GM12873 (cell line): Measurements from ENCODE around the gene PRDM5.

Source experiments
- CTCF ChIP-seq: IDR thresholded peaks from 2 replicates; pipeline ENCODE4 v1.5.1; 2012; ENCODE audit warnings: low read depth, mild to moderate bottlenecking, moderate library complexity, low read length, control low read depth; ENCODE audit not compliant: insufficient read depth; ENCODE audit errors: missing control alignments

PRDM5 gene

GRCh38 chr4:120733054-120733453 lies 189.5 kb downstream of the PRDM5 start:
- no peak for TF ChIP-seq CTCF

- no peak for TF ChIP-seq CTCF
Observed at GRCh38 chr4:120731561-120731960, 191.0 kb downstream of the PRDM5 start.

GRCh38 chr4:120730777-120731320 lies 191.7 kb downstream of the PRDM5 start:
- no peak for TF ChIP-seq CTCF

GRCh38 chr4:120728892-120729675 lies 193.4 kb downstream of the PRDM5 start:
- no peak for TF ChIP-seq CTCF

GRCh38 chr4:120725639-120726580 lies 196.6 kb downstream of the PRDM5 start:
- no peak for TF ChIP-seq CTCF

DNA sequence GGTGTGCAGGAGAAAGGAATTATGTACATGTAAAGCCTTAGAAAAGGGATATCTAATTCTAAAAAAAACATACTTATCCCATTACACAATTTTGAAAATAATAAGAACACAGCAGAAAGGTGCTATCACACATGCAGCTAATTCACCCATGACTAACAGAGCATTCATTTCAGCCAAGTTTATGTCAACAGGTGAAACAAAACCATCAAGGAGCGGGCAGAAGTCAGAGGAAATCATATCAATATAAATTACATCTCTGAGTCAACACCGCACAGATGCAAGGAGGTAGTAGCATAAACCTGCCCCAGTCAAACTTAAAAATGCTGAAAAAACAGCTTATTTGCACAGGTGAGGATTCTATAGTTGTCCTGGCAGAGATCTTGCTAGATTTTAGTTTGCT lies 197.9 kb downstream of the PRDM5 start:
- TF ChIP-seq CTCF, result no peak

GRCh38 chr4:120723986-120724385 lies 198.5 kb downstream of the PRDM5 start:
- TF ChIP-seq CTCF, result no peak
